Measurements from ENCODE around the gene PI3. TPM values are rescaled to one million over a fixed set of nuclear protein-coding genes. Genes with fewer than 3 reads are reported as not detected.

The PI3 gene
- total RNA-seq, 1 donor, result not detected

GRCh38 chr20:45181639-45182038, 6.9 kb downstream of the PI3 start:
- DNase-seq (ENCODE audit: low read depth), result no peak
- no peak overlapping the region for H3K4me3 ChIP-seq (ENCODE audit: low read depth, low read length)
- no peak for TF ChIP-seq CTCF (IDR thresholded peaks at IDR 0.05; ENCODE audit: insufficient read depth, low read depth, low read length)

GRCh38 chr20:45183084-45183483, 8.4 kb downstream of the PI3 start:
- no peak overlapping the region for H3K4me3 ChIP-seq (ENCODE audit: low read depth, low read length)
- DNase-seq (ENCODE audit: low read depth), result no peak
- no peak for TF ChIP-seq CTCF (IDR thresholded peaks at IDR 0.05; ENCODE audit: insufficient read depth, low read depth, low read length)

GRCh38 chr20:45187693-45188092, 13.0 kb downstream of the PI3 start:
- no peak overlapping the region for H3K4me3 ChIP-seq (ENCODE audit: low read depth, low read length)
- TF ChIP-seq CTCF (IDR thresholded peaks at IDR 0.05; ENCODE audit: insufficient read depth, low read depth, low read length), result no peak
- DNase-seq (ENCODE audit: low read depth), result no peak

- no peak for TF ChIP-seq CTCF (IDR thresholded peaks at IDR 0.05; ENCODE audit: insufficient read depth, low read depth, low read length)
- no peak for DNase-seq (ENCODE audit: low read depth)
- no peak overlapping the region for H3K4me3 ChIP-seq (ENCODE audit: low read depth, low read length)
Measured at GRCh38 chr20:45189067-45189609, 14.4 kb downstream of the PI3 start.

GRCh38 chr20:45189861-45190260, 15.2 kb downstream of the PI3 start:
- TF ChIP-seq CTCF (IDR thresholded peaks at IDR 0.05; ENCODE audit: insufficient read depth, low read depth, low read length), result no peak
- no peak overlapping the region for H3K4me3 ChIP-seq (ENCODE audit: low read depth, low read length)
- DNase-seq (ENCODE audit: low read depth), result no peak

GRCh38 chr20:45191926-45192325, 17.2 kb downstream of the PI3 start:
- DNase-seq (ENCODE audit: low read depth), result no peak
- no peak overlapping the region for H3K4me3 ChIP-seq (ENCODE audit: low read depth, low read length)
- TF ChIP-seq CTCF (IDR thresholded peaks at IDR 0.05; ENCODE audit: insufficient read depth, low read depth, low read length), result no peak

- H3K4me3 ChIP-seq (ENCODE audit: low read depth, low read length), result no peak overlapping the region
- TF ChIP-seq CTCF (IDR thresholded peaks at IDR 0.05; ENCODE audit: insufficient read depth, low read depth, low read length), result no peak
- no peak for DNase-seq (ENCODE audit: low read depth)
Measured at GRCh38 chr20:45193331-45193730, 18.6 kb downstream of the PI3 start.
